RCC 7860 (cell line): ENCODE measurements around the gene GBP4.

Experiments
- DNase-seq: peaks from one replicate; pipeline ENCODE4 v3.0.0-alpha.2; 2015; ENCODE audit warnings: low spot score
- FAIRE-seq: peaks from 2 replicates; lab custom pipeline; 2012; peaks lifted over from hg19 to GRCh38; lab: Jason Lieb, UNC

Gene GBP4

DNA sequence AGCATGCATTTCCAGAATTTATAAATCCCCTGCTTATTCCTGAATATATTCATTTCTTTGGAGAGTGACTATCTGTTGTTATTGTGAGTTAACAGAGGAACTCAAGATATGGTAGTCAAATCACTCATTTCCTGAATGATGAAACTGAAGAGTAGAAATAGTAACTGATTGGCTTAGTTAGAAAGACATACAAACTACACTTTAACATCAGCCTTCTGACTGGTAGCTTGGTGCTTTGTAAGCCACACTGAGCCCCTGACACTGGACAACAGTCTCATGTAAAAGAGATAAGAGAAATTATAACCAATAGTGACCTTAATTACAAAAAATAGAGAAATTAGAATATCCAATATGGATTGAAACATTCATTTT lies 27.7 kb downstream of the GBP4 start:
- DNase-seq = no peak
- no peak for FAIRE-seq

- FAIRE-seq (no peak), DNase-seq (no peak)
Measured at GRCh38 chr1:89170170-89171066, 28.3 kb downstream of the GBP4 start.

DNA sequence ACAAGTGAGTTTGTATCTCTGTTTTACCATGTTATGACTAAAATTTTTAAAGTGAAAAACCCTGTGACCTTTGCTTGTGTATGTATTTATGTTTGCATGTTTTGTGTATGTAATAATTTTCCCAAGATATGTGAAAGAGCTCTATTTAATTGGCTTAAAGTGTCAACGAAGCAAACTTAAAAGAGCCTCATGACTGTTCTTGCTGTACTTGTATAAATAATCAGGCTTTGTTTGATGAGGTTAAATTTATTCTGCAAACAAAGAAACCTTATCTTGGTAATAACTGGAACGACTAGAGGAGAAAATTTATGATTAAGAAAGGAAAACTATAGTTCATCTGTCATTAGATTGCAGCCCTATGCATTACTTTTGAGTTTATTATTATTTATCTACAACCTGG lies 29.6 kb downstream of the GBP4 start:
- no peak for FAIRE-seq
- no peak for DNase-seq

GRCh38 chr1:89167590-89168230 lies 31.0 kb downstream of the GBP4 start:
- DNase-seq (no peak), FAIRE-seq (no peak)

- no peak for FAIRE-seq
- no peak for DNase-seq
Measured at GRCh38 chr1:89166705-89167104, 32.0 kb downstream of the GBP4 start.

- FAIRE-seq = no peak
- no peak for DNase-seq
Measured at GRCh38 chr1:89165811-89166210, 32.9 kb downstream of the GBP4 start.

- FAIRE-seq (no peak), DNase-seq (no peak)
Measured at GRCh38 chr1:89151047-89151446, 47.7 kb downstream of the GBP4 start.

- no peak for DNase-seq
Measured at GRCh38 chr1:89149976-89150375, 48.8 kb downstream of the GBP4 start.

DNA sequence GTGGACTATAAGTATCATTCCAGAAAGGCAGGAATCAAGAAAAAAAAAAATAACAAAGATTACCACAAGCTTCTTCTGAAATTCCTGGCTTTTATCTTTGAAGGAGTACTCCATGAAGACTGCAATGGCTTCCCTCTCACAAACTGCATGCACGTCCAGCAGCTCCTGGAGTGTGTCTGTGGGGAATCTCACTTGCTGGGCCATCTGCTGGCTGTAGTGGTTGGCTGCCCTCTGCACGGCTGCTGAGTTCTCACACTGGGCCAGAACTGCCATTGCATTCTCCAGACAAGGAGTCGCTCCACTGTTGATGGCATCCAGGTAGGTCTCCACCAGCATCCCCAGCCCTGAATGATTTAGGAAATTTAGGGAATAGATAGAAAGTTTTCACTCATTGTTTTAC lies 49.5 kb downstream of the GBP4 start:
- DNase-seq (no peak), FAIRE-seq (no peak)

More at GRCh38 chr1:89149976-89150375, 48.8 kb downstream of the GBP4 start:
- no peak for FAIRE-seq

DNA sequence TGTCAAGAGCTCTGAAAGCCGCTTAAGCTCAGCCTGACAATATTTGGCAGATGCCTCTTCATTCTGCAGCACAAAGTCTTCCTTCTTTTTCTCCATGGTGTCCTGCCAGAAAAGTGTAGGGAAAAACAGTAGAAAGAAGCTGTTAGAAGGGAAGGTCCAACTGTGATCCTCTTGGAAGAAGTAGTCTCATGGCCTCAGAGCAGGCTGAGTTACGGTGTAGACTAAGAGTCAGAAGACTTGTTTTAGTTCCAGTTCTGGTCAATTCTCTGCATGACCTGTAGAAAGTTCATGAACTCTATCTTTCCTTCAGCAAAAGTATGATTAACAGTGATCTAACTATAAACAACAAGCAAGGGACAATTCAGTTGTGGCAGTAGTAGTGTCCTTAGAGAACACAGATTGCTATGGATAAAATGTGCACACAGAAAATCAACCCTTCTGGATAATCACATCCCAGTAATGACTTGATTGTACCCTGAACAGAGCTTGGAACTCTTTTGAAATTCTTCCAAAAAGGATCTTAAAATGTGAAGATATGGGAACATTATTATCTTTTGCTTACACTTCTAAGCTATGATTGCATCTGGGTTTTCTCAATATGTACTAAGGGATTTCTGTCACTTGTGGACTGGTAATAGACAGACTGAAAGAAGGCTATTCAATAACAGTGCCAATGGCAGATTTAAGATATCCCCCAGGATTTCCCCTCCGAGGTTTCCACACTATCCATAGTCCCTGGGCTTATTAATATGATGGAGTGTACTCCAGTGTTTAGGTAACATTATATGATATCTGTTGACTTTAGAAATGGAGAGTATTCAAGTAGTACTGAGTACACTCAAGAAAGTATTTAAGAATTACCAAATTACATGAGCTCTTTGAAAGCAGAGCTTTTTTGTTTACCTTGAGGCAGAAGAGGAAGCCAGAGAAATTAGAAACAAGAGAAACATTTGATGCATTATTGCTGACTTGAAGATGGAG lies 50.8 kb downstream of the GBP4 start:
- FAIRE-seq = no peak
- no peak for DNase-seq

- FAIRE-seq (no peak), DNase-seq (no peak)
Measured at GRCh38 chr1:89146721-89147120, 52.0 kb downstream of the GBP4 start.

DNA sequence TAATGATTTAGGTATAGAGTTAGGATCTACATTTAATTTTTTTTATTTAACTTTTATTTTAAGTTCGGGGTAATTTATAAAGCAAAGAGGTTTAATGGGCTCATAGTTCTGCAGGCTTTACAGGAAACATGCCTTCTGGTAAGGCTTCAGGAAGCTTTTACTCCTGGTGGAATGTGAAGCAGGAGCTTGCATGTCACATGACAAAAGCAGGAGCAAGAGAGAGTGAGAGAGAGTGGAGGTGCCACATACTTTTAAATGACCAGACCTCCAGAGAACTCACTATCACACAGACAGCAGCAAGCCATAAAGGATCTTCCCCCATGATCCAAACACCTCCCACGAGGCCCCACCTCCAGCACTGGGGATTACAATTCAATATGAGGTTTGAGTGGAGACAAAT lies 55.3 kb downstream of the GBP4 start:
- no peak for DNase-seq
- no peak for FAIRE-seq

GRCh38 chr1:89142160-89142559 lies 56.6 kb downstream of the GBP4 start:
- DNase-seq (no peak), FAIRE-seq (no peak)

- DNase-seq (no peak), FAIRE-seq (no peak)
Measured at GRCh38 chr1:89133747-89134146, 65.0 kb downstream of the GBP4 start.
